Prostate gland (tissue), 2 donors: Measurements from ENCODE around the gene ZCCHC8.

Source experiments
- CTCF ChIP-seq, 4 experiments: fragments of 200-600 bp in 2 of 4; fragments of 450-650 bp in 2 of 4; sonication (generic) in 2 of 4; IDR thresholded peaks; 1 replicate in 3 of 4; 2 replicates in 1 of 4; pipeline ENCODE4 v1.5.1; 2016 to 2019; ENCODE audit warnings: antibody characterized with exemption in 4 of 4, mild to moderate bottlenecking in 2 of 4, moderate library complexity in 2 of 4
- POLR2AphosphoS5 ChIP-seq: sonication (generic); formaldehyde crosslinking; IDR thresholded peaks from one replicate; pipeline ENCODE4 v1.6.1; 2017; ENCODE audit warnings: antibody characterized with exemption

GRCh38 chr12:122467983-122468382, 32.7 kb downstream of the ZCCHC8 start:
- no peak for TF ChIP-seq CTCF (IDR thresholded peaks at IDR 0.05)
- TF ChIP-seq POLR2AphosphoS5: peak; percentile 68
